IPS-18a (cell line): ENCODE measurements around the gene PSME3IP1.

Experiments used
- H3K27ac ChIP-seq: one replicate; pipeline ENCODE4 v1.5.1; 2013; ENCODE audit warnings: low read length
- H3K27me3 ChIP-seq: one replicate; pipeline ENCODE4 v1.6.1; 2013; ENCODE audit warnings: mild to moderate bottlenecking, low read length; ENCODE audit not compliant: control insufficient read depth, insufficient read depth
- H3K36me3 ChIP-seq: one replicate; pipeline ENCODE4 v1.6.1; 2013; ENCODE audit warnings: low read depth, low read length; ENCODE audit not compliant: control insufficient read depth
- H3K4me1 ChIP-seq: one replicate; pipeline ENCODE4 v1.6.1; 2013; ENCODE audit warnings: low read depth, low read length; ENCODE audit not compliant: control insufficient read depth
- H3K4me3 ChIP-seq: one replicate; pipeline ENCODE4 v1.5.1; 2013; ENCODE audit warnings: low read length
- H3K9ac ChIP-seq: one replicate; pipeline ENCODE4 v1.6.1; 2013; ENCODE audit warnings: mild to moderate bottlenecking, low read length, moderate library complexity
- H3K9me3 ChIP-seq: one replicate; pipeline ENCODE4 v1.6.1; 2013; ENCODE audit warnings: low read depth, low read length; ENCODE audit not compliant: control insufficient read depth

PSME3IP1 gene, protein sequence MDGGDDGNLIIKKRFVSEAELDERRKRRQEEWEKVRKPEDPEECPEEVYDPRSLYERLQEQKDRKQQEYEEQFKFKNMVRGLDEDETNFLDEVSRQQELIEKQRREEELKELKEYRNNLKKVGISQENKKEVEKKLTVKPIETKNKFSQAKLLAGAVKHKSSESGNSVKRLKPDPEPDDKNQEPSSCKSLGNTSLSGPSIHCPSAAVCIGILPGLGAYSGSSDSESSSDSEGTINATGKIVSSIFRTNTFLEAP

DNA sequence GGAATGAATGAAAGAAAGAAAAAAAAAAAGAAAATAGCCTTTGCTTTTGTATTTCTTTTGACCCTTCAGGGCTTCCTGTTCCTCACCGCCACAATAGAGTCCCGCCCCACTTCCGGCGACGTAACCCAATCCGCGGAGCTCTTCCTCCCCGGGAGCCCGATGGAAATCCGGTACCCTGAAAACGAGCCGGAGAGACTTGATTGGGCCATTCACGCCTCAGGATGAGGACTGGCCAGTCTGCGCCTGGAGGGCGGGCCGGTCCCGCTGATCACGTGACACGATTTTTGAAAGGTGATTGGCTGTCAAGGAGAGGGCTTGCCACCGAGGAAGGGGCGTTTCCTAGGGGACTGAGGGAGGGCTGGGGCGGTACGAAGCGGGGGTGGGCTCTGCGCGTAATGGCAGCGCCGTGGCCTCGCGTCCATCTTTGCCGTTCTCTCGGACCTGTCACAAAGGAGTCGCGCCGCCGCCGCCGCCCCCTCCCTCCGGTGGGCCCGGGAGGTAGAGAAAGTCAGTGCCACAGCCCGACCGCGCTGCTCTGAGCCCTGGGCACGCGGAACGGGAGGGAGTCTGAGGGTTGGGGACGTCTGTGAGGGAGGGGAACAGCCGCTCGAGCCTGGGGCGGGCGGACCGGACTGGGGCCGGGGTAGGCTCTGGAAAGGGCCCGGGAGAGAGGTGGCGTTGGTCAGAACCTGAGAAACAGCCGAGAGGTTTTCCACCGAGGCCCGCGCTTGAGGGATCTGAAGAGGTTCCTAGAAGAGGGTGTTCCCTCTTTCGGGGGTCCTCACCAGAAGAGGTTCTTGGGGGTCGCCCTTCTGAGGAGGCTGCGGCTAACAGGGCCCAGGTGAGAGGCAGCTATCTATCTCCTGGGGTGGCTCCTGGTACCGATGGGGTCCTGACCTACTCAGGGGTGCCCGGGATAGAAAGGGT, at the start of gene PSME3IP1, which contains the start of gene RSPRY1:
TSS of gene PSME3IP1 (minus strand) at position 95 of the 927 bp plus-strand sequence. CDS start 12,185 bp downstream, outside the sequence.
TSS of gene RSPRY1 (plus strand) at position 385 of the 927 bp plus-strand sequence. CDS start 18,330 bp downstream, outside the sequence.
- H3K27me3 ChIP-seq, result no peaks in the 10 kb centered on the region

DNA sequence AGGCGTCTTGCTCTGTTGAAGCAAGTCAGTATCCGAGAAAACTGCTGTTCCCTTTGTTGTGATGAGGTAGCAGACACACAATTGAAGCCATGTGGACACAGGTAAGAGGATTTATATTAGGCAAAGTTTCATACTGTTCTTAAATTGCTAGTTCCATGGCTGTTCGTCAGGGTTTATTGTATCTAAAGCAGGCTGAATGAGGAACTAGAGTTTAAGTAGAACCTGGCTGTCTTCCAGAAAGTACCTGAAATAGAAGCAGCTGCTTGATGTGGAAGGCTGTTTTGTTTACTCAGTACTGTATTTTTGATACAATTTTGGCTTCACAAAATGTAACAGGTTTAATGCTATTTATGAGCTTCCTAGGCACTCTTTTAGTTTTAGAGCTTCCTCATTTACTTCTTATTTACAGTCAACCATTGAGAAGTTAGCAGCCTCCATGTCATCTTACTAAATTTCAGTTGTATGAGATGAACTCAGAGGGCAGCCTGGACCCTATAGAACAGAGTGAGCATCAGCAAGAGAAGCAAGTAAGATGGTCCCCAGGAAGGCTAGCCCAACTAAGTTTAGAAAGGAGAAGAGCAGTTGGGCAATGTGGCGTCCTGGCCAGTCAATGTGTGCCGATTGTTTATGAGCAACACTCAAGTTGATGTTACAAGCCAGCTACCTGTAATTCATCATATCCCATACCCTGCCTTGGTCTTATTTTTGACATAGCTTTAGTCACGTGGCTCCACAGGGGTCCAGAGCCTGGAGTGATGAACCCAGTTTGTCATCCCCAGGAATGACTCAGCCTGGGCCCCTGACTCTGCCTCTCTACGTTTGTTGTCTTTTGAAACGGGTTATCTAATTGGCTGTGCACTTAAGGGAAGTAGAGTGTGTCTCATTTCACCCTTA, 49.5 kb upstream of the PSME3IP1 start:
- H3K9me3 ChIP-seq, result no peaks in the 10 kb centered on the region
- H3K36me3 ChIP-seq, result peaks cover 76% of the 10 kb centered on the region
- H3K4me1 ChIP-seq, result no peaks in the 10 kb centered on the region
- H3K4me3 ChIP-seq, result no peak overlapping the region
- H3K9ac ChIP-seq, result no peak overlapping the region
- no peak overlapping the region for H3K27ac ChIP-seq
- no peaks in the 10 kb centered on the region for H3K27me3 ChIP-seq

More for the DNA sequence above, at the start of gene PSME3IP1, which contains the start of gene RSPRY1:
- Histone ChIP-seq H3K27ac (peak within 1 kb of the TSS; percentile 72), H3K9ac (peak within 1 kb of the TSS; percentile 89), H3K4me3 (peak within 1 kb of the TSS; percentile 75), H3K9me3 (no peaks in the 10 kb centered on the region), H3K4me1 (peaks cover 14% of the 10 kb centered on the region), H3K36me3 (no peaks in the 10 kb centered on the region)

DNA sequence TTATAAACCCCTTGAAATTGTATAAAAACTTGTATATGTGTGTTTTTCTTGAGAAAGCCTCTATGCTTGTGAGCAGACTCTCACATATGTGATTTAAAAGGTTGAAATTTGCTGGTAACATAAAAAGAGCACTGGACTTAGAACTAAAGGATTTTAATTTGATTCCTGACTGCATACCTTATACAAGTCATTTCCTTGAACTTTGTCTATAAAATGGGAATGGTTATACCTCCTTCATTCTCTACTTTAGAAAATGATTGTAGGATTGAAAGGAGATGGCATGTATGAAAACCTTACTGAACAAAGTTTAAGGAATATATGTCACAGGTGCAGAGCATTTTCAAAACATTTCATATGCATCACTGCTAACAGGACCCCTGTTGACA, 48.9 kb upstream of the PSME3IP1 start:
- no peak overlapping the region for H3K27ac ChIP-seq
- H3K4me1 ChIP-seq, result no peaks in the 10 kb centered on the region
- no peaks in the 10 kb centered on the region for H3K9me3 ChIP-seq
- H3K36me3 ChIP-seq, result peaks cover 80% of the 10 kb centered on the region
- H3K9ac ChIP-seq, result no peak overlapping the region
- no peak overlapping the region for H3K4me3 ChIP-seq
- H3K27me3 ChIP-seq, result no peaks in the 10 kb centered on the region

DNA sequence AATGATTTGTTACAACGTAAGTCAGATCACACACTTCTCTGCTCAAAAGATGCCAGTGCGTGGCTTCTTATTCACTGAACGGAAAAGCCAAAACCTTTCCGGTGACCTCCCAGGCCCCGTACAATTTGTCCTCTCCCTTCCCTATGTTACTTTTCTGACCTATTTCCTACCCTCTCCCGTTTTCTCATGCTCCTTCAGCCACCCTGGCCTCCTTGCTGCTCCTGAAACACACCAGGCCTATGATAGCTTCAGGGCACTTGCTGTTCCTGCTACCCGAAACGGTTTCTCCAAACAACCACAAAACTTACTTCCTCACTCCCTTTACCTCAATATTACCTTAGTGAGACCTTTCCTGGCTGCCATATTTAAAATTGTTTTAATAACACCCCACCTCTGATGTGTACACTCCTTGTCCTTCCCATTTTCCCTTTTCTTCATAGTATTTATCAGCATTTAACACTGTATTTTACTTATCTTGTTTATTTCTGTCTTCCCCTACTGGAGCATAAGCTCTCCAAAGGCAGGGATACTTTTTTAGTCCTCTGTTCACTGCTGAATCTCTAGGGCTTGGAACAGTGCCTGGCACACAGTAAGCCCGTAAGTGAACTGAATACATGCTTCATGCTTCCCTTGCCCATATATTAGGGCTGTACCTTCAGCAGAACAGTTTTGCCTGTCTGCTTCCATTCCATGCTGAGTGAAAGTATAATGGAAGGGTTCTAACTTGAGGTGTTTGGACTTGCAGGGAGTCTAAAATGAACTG, 48.3 kb upstream of the PSME3IP1 start:
- Histone ChIP-seq H3K36me3 (peaks cover 75% of the 10 kb centered on the region), H3K27me3 (no peaks in the 10 kb centered on the region), H3K4me1 (no peaks in the 10 kb centered on the region), H3K9ac (no peak overlapping the region), H3K4me3 (no peak overlapping the region), H3K27ac (no peak overlapping the region), H3K9me3 (no peaks in the 10 kb centered on the region)

DNA sequence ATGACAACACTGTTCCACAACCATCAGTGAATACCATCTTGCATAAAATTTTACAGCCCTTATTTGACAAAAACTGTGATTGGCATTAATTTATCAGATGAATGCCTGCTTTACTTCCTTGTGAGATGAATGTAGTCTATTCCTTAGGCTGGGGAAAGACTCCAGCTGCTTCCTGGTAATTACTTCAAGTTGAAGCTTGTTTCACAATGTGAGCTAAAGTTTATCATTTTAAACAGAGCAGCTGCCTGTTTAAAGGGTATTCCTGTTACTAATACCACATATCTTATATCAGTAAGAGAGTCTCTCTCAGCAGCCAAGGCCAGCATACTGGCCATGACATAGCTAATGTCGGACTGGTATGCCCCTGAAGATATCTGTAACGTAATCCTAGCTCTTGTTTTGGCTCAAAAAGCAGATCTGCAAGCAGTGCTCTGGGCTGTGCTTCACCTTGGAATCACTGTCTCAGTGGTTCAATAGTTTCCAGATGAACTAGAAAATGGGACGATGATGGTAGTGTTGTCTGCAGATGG, 46.0 kb upstream of the PSME3IP1 start:
- Histone ChIP-seq H3K36me3 (peaks cover 78% of the 10 kb centered on the region), H3K4me3 (no peak overlapping the region), H3K27me3 (no peaks in the 10 kb centered on the region), H3K27ac (no peak overlapping the region), H3K4me1 (no peaks in the 10 kb centered on the region), H3K9ac (no peak overlapping the region), H3K9me3 (no peaks in the 10 kb centered on the region)

DNA sequence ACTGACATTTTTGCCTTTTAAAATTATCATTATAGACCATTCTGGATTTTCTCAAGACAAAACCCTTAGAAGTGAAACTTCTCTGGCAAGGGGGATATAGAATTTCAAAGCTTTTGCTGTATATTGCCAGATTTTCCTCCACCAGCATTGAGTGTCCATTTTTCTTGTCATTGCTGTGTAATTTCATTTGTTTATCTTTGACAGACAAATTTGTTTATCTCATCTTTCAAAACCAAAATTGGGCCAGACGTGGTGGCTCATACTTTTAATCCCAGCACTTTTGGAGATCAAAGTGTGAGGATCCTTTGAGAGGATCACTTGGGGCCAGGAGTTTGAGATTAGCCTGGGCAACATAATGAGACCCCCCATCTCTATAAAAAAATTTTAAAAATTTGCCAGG, 43.2 kb upstream of the PSME3IP1 start:
- no peak overlapping the region for H3K4me3 ChIP-seq
- H3K36me3 ChIP-seq, result peaks cover 65% of the 10 kb centered on the region
- no peak overlapping the region for H3K9ac ChIP-seq
- H3K9me3 ChIP-seq, result no peaks in the 10 kb centered on the region
- H3K27me3 ChIP-seq, result no peaks in the 10 kb centered on the region
- no peak overlapping the region for H3K27ac ChIP-seq
- H3K4me1 ChIP-seq, result no peaks in the 10 kb centered on the region

DNA sequence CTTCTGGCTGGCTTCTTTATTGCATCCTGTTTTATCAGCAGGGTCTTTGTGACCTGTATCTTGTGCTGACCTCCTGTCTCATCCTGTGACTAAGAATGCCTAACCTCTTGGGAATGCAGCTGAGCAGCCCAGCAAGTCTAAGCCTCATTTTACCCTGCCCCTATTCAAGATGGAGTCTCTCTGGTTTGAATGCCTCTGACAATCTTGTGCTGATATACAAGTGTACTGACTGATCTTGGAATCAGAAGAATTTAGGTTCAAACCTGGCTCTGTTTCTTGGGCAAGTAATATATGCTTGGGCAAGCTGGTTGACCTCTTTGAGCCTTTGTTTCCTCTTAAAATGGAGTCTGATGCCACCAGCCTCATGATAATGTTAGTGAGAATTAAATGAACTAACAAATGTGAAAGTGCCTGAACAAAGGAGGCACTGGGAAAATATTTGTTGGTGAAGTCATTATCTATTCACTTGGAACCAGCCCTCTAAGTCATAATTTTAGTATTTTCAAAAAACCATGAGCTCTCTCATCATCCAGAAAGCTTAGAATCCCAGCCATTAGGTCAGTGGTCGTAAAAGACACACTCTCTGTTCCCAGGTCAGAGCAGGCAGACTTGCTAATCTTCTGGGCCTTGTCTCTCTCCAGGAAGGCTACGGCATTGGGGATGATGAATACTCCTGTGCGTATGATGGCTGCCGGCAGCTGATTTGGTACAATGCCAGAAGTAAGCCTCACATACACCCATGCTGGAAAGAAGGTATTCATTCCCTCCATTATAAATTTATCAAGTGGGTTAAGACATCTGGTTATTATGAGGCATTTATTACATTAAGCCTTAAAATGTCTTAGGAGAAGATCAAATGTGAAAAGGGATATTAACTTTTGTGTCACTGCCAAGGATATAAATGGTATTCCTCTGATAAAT, 41.1 kb upstream of the PSME3IP1 start:
- H3K27ac ChIP-seq, result no peak overlapping the region
- peaks cover 64% of the 10 kb centered on the region for H3K36me3 ChIP-seq
- no peak overlapping the region for H3K4me3 ChIP-seq
- no peaks in the 10 kb centered on the region for H3K4me1 ChIP-seq
- H3K9ac ChIP-seq, result no peak overlapping the region
- H3K9me3 ChIP-seq, result no peaks in the 10 kb centered on the region
- no peaks in the 10 kb centered on the region for H3K27me3 ChIP-seq

DNA sequence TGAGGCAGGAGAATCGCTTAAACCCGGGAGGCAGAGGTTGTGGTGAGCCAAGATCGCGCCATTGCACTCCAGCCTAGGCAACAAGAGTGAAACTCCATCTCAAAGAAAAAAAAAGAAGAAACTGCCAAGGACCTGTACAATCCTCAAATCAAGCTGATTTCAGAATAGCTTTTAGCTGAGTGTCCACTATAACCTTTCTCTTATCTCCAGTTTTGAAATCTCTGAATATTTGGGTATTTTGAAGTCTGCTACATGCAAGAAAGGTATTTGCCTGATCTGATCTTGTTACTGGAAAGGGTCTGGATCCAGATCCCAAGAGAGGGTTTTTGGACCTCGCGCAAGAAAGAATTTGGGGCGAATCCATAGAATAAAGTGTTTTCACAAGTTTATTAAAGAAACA, 40.1 kb upstream of the PSME3IP1 start:
- Histone ChIP-seq H3K27me3 (no peaks in the 10 kb centered on the region), H3K4me3 (no peak overlapping the region), H3K27ac (no peak overlapping the region), H3K36me3 (peaks cover 62% of the 10 kb centered on the region), H3K4me1 (no peaks in the 10 kb centered on the region), H3K9ac (no peak overlapping the region), H3K9me3 (no peaks in the 10 kb centered on the region)

DNA sequence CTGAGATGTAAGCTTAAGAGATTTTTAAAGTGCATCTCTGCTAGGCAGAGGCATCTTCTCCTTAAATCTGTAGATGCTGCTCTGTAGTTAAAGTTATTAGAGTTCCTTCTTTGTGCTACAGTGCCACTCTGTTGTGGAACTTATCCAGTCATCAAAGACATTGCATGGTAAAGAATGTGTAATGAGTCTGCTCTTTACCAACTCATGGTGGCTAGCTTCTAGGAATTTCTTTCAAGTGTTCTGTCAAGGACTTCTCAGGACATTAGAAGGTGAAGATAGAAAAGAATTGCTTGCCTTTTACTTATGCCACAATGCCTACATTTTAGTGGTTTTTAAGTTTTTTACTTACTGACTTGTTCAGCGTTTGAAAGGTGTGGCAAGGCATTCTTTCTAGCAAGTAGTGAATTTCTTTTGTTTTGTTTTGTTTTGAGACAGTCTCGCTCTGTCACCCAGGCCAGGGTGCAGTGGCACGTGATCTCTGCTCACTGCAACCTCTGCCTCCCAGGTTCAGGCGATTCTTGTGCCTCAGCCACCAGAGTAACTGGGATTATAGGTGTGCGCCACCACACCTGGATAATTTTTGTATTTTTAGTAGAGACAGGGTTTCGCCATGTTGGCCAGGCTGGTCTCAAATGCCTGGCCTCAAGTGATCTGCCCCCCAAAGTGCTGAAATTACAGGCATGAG, 39.0 kb upstream of the PSME3IP1 start:
- no peak overlapping the region for H3K9ac ChIP-seq
- no peaks in the 10 kb centered on the region for H3K4me1 ChIP-seq
- no peaks in the 10 kb centered on the region for H3K9me3 ChIP-seq
- no peak overlapping the region for H3K4me3 ChIP-seq
- H3K27ac ChIP-seq, result no peak overlapping the region
- no peaks in the 10 kb centered on the region for H3K27me3 ChIP-seq
- H3K36me3 ChIP-seq, result peaks cover 57% of the 10 kb centered on the region
